Lung microvascular endothelial cell (primary cell): ENCODE measurements around the gene EFNA3. TPM values are rescaled to one million over a fixed set of nuclear protein-coding genes. Genes with fewer than 3 reads are reported as not detected.

ENCODE experiments used
- DNase-seq, 2 donors: peaks; one replicate each; pipeline versions ENCODE4 v3.0.0 to v3.0.0-alpha.2; 2010; ENCODE audit warnings: low read depth in 2 of 2
- total RNA-seq: library from RNA; depleted of rRNA; stranded (reverse); fragments of >200 nt; gene quantifications from 2 replicates; pipeline ENCODE4 v1.2.1, GENCODE V29; 2014

EFNA3 gene
- total RNA-seq, 1 donor from 2014 or later, result 0.79 TPM

DNA sequence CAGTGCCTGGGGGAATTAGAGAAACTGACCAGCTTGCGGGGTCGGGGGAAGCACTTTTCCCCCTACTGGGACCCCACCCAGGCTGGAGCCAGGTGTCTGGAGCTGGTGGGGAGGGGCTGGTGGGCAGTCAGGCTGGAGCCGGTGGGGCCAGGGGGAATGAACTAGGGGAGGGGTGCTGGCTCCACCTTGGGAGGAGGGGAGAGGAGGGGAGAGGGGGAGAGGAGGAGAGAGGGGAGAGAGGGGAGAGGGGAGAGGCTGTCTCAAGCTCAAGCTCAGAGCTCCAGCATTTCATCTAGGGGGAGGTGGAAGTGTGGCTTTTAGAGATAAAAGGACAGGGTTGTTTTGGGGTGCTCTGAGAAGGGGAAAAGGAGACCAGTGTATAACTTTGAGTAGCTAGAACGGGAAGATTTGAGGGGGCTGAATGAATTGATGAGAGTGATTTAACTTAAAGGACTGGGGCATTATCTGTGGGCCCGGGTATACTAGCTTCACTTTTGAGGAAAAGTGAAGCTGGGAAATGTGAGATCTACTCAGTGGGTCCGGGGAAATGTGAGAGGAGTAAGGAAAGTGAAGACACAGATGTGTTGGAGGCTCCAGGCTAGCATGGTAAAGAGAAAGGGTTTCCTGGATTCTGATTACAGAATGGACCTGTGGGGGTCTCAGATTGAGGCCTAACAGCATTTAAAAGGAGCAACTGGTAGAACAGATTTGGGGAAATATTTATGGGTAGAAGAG is 51.8 kb downstream of the EFNA3 start:
- DNase-seq, result peak; percentile 14 to 31

DNA sequence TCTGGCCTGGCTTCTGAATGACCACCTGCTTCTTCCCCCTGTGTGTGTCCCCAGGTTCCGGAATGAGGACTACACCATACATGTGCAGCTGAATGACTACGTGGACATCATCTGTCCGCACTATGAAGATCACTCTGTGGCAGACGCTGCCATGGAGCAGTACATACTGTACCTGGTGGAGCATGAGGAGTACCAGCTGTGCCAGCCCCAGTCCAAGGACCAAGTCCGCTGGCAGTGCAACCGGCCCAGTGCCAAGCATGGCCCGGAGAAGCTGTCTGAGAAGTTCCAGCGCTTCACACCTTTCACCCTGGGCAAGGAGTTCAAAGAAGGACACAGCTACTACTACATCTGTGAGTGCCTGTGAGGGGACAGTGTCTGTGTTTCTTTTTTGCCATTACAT is 52.6 kb downstream of the EFNA3 start:
- DNase-seq, result peak in 1 of 2 donors; percentile 17

DNA sequence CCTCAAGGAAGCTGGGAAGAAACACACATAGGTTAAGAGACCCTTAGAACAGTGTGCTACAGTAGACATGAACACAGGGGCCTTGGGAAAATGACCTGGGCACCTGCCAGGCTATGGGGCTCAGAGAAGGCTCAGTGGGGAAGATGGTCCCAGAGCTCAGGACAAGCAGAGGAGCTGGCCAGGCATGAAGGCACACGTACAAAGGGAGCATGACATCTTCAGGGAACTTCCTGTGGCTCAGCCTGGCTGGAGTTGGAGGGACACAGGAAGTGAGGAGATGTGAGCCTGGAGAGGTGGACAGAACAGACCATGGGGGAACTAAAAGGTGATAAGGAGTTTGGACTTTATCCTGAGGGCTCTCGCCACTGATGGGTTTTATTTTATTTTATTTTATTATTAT is 53.2 kb downstream of the EFNA3 start:
- DNase-seq, result peak; percentile 12

DNA sequence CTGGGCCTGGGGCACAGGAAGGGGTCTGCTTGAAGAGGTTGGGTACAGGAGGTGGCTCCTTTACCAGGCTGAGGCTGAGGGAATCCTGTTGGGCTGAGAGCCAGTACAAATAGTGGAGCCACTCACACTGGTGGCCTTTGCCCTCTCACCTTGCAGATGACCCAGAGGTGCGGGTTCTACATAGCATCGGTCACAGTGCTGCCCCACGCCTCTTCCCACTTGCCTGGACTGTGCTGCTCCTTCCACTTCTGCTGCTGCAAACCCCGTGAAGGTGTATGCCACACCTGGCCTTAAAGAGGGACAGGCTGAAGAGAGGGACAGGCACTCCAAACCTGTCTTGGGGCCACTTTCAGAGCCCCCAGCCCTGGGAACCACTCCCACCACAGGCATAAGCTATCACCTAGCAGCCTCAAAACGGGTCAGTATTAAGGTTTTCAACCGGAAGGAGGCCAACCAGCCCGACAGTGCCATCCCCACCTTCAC is 55.2 kb downstream of the EFNA3 start:
- DNase-seq, result peak in 1 of 2 donors; percentile 18

DNA sequence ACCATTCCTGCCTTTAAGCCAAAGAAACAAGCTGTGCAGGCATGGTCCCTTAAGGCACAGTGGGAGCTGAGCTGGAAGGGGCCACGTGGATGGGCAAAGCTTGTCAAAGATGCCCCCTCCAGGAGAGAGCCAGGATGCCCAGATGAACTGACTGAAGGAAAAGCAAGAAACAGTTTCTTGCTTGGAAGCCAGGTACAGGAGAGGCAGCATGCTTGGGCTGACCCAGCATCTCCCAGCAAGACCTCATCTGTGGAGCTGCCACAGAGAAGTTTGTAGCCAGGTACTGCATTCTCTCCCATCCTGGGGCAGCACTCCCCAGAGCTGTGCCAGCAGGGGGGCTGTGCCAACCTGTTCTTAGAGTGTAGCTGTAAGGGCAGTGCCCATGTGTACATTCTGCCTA is 55.7 kb downstream of the EFNA3 start:
- peak in 1 of 2 donors; percentile 25 for DNase-seq

DNA sequence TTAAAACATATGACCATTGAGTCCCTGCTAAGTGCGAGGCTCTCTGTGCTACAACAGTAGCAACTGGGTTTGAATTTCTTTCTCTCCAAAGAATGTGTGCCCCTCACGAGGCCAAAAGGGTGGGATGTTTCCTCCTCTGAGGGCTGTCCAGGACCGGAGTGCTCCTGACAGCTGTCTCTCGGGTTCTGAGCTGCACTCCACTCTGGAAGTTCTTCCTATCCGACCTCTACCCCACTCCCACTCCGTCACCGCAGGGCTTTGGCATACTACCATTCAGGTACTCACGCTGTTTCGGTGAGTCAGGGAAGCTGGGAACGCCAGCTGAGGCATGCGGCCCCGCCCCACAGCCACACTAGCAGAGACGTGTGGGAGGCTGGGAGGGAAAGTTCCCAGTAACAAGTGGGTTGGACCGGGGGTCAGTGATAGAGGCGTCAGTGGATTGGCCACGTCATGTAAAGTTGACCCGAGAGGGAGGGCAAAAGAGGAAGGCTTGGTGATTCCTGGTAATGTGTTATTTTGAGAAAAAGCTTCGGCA is 56.3 kb downstream of the EFNA3 start:
- peak; percentile 97 to 98 for DNase-seq

DNA sequence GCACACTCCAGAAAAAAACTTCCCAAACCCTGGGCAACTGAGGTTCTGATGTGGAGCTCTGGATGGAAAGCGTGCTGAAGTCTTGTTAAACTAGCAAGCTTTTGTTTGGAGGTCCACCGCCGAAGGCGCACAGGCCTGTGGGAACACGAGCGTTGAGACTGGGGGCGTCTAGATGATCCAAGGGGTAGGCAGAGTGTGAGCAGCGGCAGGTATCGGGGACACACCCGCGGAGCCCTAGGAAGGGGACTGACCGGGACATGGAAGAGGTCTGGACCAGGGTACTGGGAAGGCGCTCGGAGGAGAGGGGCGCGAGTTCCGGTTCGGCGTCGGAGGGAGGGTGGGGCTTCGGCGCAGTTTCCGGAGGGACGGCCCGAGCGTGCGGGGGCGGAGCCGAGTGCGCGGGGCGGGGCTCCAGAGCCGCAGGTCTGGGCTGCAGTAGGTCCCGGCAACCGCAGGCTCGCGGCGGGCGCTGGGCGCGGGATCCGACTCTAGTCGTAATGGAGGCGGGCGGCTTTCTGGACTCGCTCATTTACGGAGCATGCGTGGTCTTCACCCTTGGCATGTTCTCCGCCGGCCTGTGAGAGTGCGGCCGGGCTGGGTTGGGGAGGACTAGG is 56.9 kb downstream of the EFNA3 start, which contains the start of gene SLC50A1:
Gene SLC50A1 (plus strand): TSS at position 438 of the 614 bp plus-strand sequence. CDS start 60 bp downstream, at position 498.
- DNase-seq, result peak; percentile 96 to 97

DNA sequence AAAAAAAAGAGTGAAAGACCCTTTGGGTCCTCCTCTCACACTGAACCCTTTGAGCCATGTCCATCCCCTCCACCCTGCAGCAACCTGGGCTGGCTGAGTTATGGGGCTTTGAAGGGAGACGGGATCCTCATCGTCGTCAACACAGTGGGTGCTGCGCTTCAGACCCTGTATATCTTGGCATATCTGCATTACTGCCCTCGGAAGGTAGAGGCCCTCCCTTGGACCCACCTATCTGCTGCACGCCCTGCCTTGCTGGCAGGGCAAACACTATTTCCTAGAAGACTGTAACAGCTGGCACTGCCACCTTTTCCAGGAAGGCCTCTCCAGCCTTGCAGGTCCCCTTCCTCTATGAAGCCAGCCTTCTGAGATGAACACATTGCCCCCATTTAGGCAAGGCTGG is 58.1 kb downstream of the EFNA3 start:
- no peak for DNase-seq

Other genes starting within 250 kb of the EFNA3 start
- gene KCNN3, start 208.6 kb upstream of the EFNA3 start, total RNA-seq, result 0.87 and 0.99 TPM in 2 replicates
- 7.6 and 13.9 TPM in 2 replicates for gene PMVK, start 142.1 kb upstream of the EFNA3 start, total RNA-seq
- gene PBXIP1, start 122.7 kb upstream of the EFNA3 start, total RNA-seq, result 83.9 and 85.2 TPM in 2 replicates
- 20.5 and 42.5 TPM in 2 replicates for gene PYGO2, start 117.1 kb upstream of the EFNA3 start, total RNA-seq
- 175 and 321 TPM in 2 replicates for gene SHC1, start 108.1 kb upstream of the EFNA3 start, total RNA-seq
- gene CKS1B, start 104.2 kb upstream of the EFNA3 start, total RNA-seq, result 30.4 and 54.5 TPM in 2 replicates
- gene FLAD1, start 95.5 kb upstream of the EFNA3 start, total RNA-seq, result 18.3 and 24.2 TPM in 2 replicates
- gene LENEP, start 85.3 kb upstream of the EFNA3 start, total RNA-seq, result 0.40 and 0.44 TPM in 2 replicates
- gene ZBTB7B, start 76.0 kb upstream of the EFNA3 start, total RNA-seq, result 7.4 and 10.3 TPM in 2 replicates
- gene DCST2, start 45.1 kb upstream of the EFNA3 start, total RNA-seq, result 0.20 TPM in 1 of 2 replicates, not detected in the other
- not detected in 2 replicates for gene DCST1, start 45.0 kb upstream of the EFNA3 start, total RNA-seq
- gene ADAM15, start 27.5 kb upstream of the EFNA3 start, total RNA-seq, result 82.5 and 197 TPM in 2 replicates
- 13.5 and 15.1 TPM in 2 replicates for gene EFNA4, start 15.1 kb upstream of the EFNA3 start, total RNA-seq
- 127 and 129 TPM in 2 replicates for gene EFNA1, start 49.0 kb downstream of the EFNA3 start, total RNA-seq
- 36.9 and 41.8 TPM in 2 replicates for gene SLC50A1, start 57.0 kb downstream of the EFNA3 start, total RNA-seq
- gene DPM3, start 61.7 kb downstream of the EFNA3 start, total RNA-seq, result 25.5 and 34.9 TPM in 2 replicates
- 169 and 232 TPM in 2 replicates for gene KRTCAP2, start 94.5 kb downstream of the EFNA3 start, total RNA-seq
- gene TRIM46, start 95.0 kb downstream of the EFNA3 start, total RNA-seq, result 1.2 and 2.4 TPM in 2 replicates
- gene THBS3, start 129.1 kb downstream of the EFNA3 start, total RNA-seq, result 7.9 and 9.2 TPM in 2 replicates
- gene MTX1, start 129.9 kb downstream of the EFNA3 start, total RNA-seq, result 28.8 and 31.6 TPM in 2 replicates
- 2.4 and 3.0 TPM in 2 replicates for gene ENTREP3, start 176.6 kb downstream of the EFNA3 start, total RNA-seq
- 24.8 and 34.1 TPM in 2 replicates for gene SCAMP3, start 183.5 kb downstream of the EFNA3 start, total RNA-seq
- 12.2 and 24.0 TPM in 2 replicates for gene CLK2, start 194.7 kb downstream of the EFNA3 start, total RNA-seq
- gene HCN3, start 198.6 kb downstream of the EFNA3 start, total RNA-seq, result 0.44 and 0.60 TPM in 2 replicates
- gene PKLR, start 222.6 kb downstream of the EFNA3 start, total RNA-seq, result under 0.01 TPM in 1 of 2 replicates, not detected in the other
- 397 and 432 TPM in 2 replicates for gene FDPS, start 230.0 kb downstream of the EFNA3 start, total RNA-seq
- gene RUSC1, start 242.1 kb downstream of the EFNA3 start, total RNA-seq, result 7.2 and 9.3 TPM in 2 replicates